Thyroid gland (tissue), 4 donors: ENCODE measurements around the gene OPN4. TPM values are rescaled to one million over a fixed set of nuclear protein-coding genes. Genes with fewer than 3 reads are reported as not detected.

Experiments used
- DNase-seq, 2 donors: peaks; one replicate each; pipeline ENCODE4 v3.0.0-alpha.2; 2019
- H3K27ac ChIP-seq, 3 donors: fragments of 200-600 bp; sonication (generic); 1 replicate in 2 of 3; 2 replicates in 1 of 3; pipeline ENCODE4 v1.5.1; 2016 to 2019; ENCODE audit warnings: mild to moderate bottlenecking in 1 of 3, moderate library complexity in 1 of 3
- H3K27me3 ChIP-seq: fragments of 200-600 bp; sonication (generic); one replicate; pipeline ENCODE4 v1.5.1; 2019
- H3K36me3 ChIP-seq, 2 donors: fragments of 200-600 bp; sonication (generic); one replicate each; pipeline ENCODE4 v1.5.1; 2016 to 2019
- H3K4me1 ChIP-seq, 2 donors: fragments of 200-600 bp; sonication (generic); one replicate each; pipeline ENCODE4 v1.5.1; 2017 to 2019
- H3K4me3 ChIP-seq, 3 donors: fragments of 200-600 bp; sonication (generic); replicated peaks in 1 of 3; 1 replicate in 2 of 3; 2 replicates in 1 of 3; pipeline ENCODE4 v1.5.1; 2016; ENCODE audit warnings: mild to moderate bottlenecking in 1 of 3
- H3K9me3 ChIP-seq: fragments of 200-600 bp; sonication (generic); one replicate; pipeline ENCODE4 v1.5.1; 2017
- POLR2A ChIP-seq, 2 donors: fragments of 450-650 bp; IDR thresholded peaks; one replicate each; pipeline ENCODE4 v1.6.1; 2017; ENCODE audit warnings: antibody characterized with exemption in 2 of 2, mild to moderate bottlenecking in 2 of 2, moderate library complexity in 1 of 2
- WGBS, 2 donors: methylation state at CpG; one replicate each; pipeline ENCODE4 v1.1.5; 2017; 5-methylcytosine and 5-hydroxymethylcytosine counted together
- intact Hi-C: fragments of 100-400 bp; cut with DNase I; formaldehyde crosslinking; loops from one replicate; pipeline ENCODE4 v1.15.1; 2023
- total RNA-seq, 4 donors: library from RNA; depleted of rRNA; stranded (reverse); fragments of >200 nt; gene quantifications; one replicate each; pipeline ENCODE4 v1.2.3, GENCODE V29; 2016
- TF ChIP-seq, protein P1 (sequence below), 6 experiments: fragments of 200-600 bp in 3 of 6; fragments of 450-650 bp in 3 of 6; sonication (generic) in 3 of 6; IDR thresholded peaks; one replicate each; pipeline ENCODE4 v1.5.1; 2016 to 2019; ENCODE audit warnings: antibody characterized with exemption in 6 of 6, mild to moderate bottlenecking in 2 of 6, inconsistent platforms in 1 of 6, moderate library complexity in 1 of 6

The OPN4 gene
- total RNA-seq, 4 donors from 2014 or later = 0.24 TPM; not detected in 3

DNA sequence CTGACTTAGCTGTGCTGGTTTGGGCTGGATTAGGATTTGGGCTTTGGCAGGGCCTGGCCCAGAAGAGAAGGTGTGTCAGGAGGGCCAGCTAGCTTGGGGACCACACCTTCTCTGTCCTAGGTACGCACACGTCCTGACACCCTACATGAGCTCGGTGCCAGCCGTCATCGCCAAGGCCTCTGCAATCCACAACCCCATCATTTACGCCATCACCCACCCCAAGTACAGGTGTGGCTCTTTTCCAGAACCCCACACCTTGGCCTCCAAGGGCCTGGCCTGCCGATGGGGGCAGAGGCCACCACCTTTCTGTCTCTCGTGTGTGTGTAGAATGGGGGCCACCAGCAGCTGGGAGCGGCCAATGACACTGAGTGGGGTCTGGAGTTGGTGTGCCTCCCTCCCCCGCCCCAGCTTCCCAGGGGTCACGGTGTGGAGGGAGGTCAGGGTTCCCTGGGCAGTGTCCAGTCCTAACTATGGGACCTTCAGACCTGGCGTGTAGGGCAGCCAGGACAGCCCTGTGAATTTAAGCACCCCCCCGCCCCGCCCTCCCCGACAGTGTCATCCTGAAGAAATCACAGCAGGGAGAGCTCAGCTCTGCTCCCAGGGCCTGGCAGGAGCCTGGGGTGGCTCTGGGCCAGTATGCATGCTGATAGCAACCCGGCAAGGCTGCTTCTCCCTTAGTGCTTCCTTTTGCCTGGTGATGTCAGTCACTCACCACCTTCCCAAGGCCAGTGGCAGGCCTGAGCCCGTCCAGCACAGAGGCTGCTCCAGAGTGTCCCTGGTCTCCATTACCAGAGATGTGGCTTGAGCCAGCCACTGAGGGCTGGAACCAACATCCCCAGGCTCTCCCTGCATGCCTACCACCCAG, 7.0 kb downstream of the OPN4 start:
- DNase-seq = no peak
- Histone ChIP-seq H3K9me3 (no peaks in the 10 kb centered on the region), H3K27ac (no peak overlapping the region), H3K4me3 (no peak overlapping the region), H3K27me3 (no peaks in the 10 kb centered on the region), H3K4me1 (no peaks in the 10 kb centered on the region), H3K36me3 (no peaks in the 10 kb centered on the region)
- TF ChIP-seq POLR2A (IDR thresholded peaks at IDR 0.05) = no peak
- TF ChIP-seq, protein P1, sequence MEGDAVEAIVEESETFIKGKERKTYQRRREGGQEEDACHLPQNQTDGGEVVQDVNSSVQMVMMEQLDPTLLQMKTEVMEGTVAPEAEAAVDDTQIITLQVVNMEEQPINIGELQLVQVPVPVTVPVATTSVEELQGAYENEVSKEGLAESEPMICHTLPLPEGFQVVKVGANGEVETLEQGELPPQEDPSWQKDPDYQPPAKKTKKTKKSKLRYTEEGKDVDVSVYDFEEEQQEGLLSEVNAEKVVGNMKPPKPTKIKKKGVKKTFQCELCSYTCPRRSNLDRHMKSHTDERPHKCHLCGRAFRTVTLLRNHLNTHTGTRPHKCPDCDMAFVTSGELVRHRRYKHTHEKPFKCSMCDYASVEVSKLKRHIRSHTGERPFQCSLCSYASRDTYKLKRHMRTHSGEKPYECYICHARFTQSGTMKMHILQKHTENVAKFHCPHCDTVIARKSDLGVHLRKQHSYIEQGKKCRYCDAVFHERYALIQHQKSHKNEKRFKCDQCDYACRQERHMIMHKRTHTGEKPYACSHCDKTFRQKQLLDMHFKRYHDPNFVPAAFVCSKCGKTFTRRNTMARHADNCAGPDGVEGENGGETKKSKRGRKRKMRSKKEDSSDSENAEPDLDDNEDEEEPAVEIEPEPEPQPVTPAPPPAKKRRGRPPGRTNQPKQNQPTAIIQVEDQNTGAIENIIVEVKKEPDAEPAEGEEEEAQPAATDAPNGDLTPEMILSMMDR (IDR thresholded peaks at IDR 0.05) = no peak
- WGBS, 2 donors = 90 to 94% methylated on average over 10 to 16 of the region's 17 CpGs
- intact Hi-C loops = no loop called here

DNA sequence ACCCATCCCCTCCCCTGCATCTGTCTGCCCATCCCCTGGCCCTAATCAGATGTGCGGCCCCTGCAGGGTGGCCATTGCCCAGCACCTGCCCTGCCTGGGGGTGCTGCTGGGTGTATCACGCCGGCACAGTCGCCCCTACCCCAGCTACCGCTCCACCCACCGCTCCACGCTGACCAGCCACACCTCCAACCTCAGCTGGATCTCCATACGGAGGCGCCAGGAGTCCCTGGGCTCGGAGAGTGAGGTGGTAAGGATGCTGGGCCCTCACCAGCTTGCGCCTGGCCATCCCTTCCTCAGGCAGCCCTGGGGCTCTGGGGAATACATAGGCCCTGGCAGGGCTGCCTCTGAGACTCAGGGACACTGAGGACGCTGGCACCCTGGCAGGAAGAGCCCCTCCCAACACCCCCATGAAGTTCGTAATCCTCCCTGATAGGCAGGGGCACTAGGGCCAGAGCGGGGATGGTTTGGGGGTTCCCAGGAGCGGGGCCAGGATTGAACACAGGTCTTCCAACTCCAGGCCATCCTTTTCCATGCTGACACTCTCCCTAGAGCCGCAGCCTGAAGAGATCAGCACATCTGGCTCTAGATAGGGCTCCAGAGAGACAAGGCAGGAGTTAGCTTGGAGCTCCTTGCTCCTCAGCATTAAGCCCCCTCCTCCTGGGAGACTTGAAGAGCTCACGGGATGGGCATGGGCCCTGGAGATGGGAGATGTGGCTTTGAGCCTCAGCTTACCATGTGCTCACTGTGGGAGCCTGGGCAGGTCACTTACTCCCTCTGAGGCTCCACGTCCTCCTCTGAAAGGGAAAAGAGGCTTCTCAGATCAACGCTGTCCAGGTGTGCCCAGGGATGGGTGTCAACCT, 8.1 kb downstream of the OPN4 start:
- Histone ChIP-seq H3K4me1 (no peaks in the 10 kb centered on the region), H3K36me3 (no peaks in the 10 kb centered on the region), H3K4me3 (no peak overlapping the region), H3K27ac (no peak overlapping the region), H3K9me3 (no peaks in the 10 kb centered on the region), H3K27me3 (no peaks in the 10 kb centered on the region)
- 85 to 98% methylated on average over 14 to 17 of the region's 19 CpGs for WGBS, 2 donors
- intact Hi-C loops = no loop called here
- DNase-seq = no peak
- no peak for TF ChIP-seq POLR2A (IDR thresholded peaks at IDR 0.05)
- TF ChIP-seq, protein P1 (IDR thresholded peaks at IDR 0.05) = no peak

DNA sequence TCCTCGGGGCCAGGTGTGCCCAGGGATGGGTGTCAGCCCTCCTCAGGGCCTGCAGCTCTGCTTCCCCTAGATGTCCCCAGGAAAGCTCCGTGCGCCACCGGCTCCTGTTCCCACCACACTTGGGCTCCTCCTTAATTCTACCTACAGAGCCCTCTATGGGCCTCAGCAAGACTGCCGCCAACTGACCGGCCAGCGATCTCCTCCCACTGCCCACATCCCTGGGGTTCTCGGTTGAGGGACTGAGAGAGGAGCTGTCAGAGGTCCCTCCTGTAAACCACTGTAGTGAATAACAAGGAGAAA, 8.6 kb downstream of the OPN4 start:
- Histone ChIP-seq H3K9me3 (no peaks in the 10 kb centered on the region), H3K4me3 (no peak overlapping the region), H3K4me1 (no peaks in the 10 kb centered on the region), H3K36me3 (no peaks in the 10 kb centered on the region), H3K27me3 (no peaks in the 10 kb centered on the region), H3K27ac (no peak overlapping the region)
- intact Hi-C loops = no loop called here
- TF ChIP-seq POLR2A (IDR thresholded peaks at IDR 0.05) = no peak
- TF ChIP-seq, protein P1 (IDR thresholded peaks at IDR 0.05) = no peak
- no peak for DNase-seq
- 84 to 94% methylated on average over 6 to 8 of the region's 8 CpGs for WGBS, 2 donors

DNA sequence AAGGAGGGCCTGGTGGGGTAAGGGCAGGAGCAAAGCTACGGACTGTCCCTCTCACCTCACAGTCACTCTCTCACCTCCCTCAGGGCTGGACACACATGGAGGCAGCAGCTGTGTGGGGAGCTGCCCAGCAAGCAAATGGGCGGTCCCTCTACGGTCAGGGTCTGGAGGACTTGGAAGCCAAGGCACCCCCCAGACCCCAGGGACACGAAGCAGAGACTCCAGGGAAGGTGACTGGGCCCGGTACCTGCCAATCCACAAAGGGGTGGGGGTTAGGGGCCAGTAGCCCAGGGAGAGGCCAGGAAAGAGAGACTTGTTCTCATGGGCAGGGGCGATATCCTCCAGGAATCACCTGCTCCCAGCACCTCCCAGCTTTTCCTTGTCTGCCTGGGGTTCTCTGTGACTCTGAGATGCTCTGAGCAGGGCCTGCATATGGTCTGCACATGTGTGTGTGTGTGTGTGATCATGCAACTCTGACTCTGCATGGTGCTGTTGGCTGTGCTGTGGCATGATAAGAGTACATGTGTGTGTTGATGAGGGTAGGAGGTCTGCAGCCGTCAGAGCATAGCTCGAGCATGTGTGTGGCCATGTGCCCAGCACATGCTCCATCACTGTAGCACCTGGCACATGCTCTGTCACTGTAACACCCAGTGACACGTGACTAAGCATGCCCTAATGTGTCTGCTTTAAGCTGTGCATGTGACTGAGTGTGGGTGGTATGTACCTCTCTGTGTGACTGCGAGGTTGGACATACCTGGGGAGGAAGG, 9.4 kb downstream of the OPN4 start:
- intact Hi-C loops = no loop called here
- no peak overlapping the region for H3K27ac ChIP-seq
- H3K27me3 ChIP-seq = no peaks in the 10 kb centered on the region
- TF ChIP-seq, protein P1 (IDR thresholded peaks at IDR 0.05) = no peak
- TF ChIP-seq POLR2A (IDR thresholded peaks at IDR 0.05) = no peak
- H3K36me3 ChIP-seq = no peaks in the 10 kb centered on the region
- H3K9me3 ChIP-seq = no peaks in the 10 kb centered on the region
- DNase-seq = no peak
- WGBS, 2 donors = 86 to 90% methylated on average over 6 to 9 of the region's 10 CpGs
- H3K4me1 ChIP-seq = no peaks in the 10 kb centered on the region
- H3K4me3 ChIP-seq = no peak overlapping the region
